ENCODE results near the gene SORCS2.

- TF ChIP-seq, protein P1, sequence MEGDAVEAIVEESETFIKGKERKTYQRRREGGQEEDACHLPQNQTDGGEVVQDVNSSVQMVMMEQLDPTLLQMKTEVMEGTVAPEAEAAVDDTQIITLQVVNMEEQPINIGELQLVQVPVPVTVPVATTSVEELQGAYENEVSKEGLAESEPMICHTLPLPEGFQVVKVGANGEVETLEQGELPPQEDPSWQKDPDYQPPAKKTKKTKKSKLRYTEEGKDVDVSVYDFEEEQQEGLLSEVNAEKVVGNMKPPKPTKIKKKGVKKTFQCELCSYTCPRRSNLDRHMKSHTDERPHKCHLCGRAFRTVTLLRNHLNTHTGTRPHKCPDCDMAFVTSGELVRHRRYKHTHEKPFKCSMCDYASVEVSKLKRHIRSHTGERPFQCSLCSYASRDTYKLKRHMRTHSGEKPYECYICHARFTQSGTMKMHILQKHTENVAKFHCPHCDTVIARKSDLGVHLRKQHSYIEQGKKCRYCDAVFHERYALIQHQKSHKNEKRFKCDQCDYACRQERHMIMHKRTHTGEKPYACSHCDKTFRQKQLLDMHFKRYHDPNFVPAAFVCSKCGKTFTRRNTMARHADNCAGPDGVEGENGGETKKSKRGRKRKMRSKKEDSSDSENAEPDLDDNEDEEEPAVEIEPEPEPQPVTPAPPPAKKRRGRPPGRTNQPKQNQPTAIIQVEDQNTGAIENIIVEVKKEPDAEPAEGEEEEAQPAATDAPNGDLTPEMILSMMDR (IDR thresholded peaks at IDR 0.05) = no peak
- no peak for TF ChIP-seq POLR2A (IDR thresholded peaks at IDR 0.05)
These were observed 215.8 kb downstream of the SORCS2 start for GRCh38 chr4:7408166-7408565.

Measured in esophagus squamous epithelium (tissue), 4 donors.